ENCODE results near the gene RUNX2. TPM values are rescaled to one million over a fixed set of nuclear protein-coding genes. Genes with fewer than 3 reads are reported as not detected.

The RUNX2 gene
- total and polyA plus RNA-seq, 9 of the 15 experiments (the other 6 are each of a cell fraction or from before 2014, with no cell fraction given), result 0.29 to 1.00 (median 0.43) TPM

- Histone ChIP-seq H3K79me2 (ENCODE audit: control insufficient read depth, insufficient read depth, low read length) (no peaks in the 10 kb centered on the region), H3K27ac (ENCODE audit: extremely low read depth, low read depth, low read length) (no peak overlapping the region), H3K36me3 (ENCODE audit: control insufficient read depth, insufficient read depth, low read length) (no peaks in the 10 kb centered on the region), H4K20me1 (replicated peaks; ENCODE audit: control insufficient read depth, insufficient read depth, low read length) (no peaks in the 10 kb centered on the region), H3K27me3 (ENCODE audit: control insufficient read depth in 2 of 2, insufficient read depth in 2 of 2, low read length in 2 of 2) (no peaks in the 10 kb centered on the region; a peak in 1 of 5 replicates), H2AFZ (ENCODE audit: low read depth, low read length) (no peak overlapping the region), H3K9me1 (ENCODE audit: control insufficient read depth, insufficient read depth, low read length) (no peaks in the 10 kb centered on the region), H3K4me3 (no peak overlapping the region), H3K9ac (ENCODE audit: insufficient read depth in 1 of 2, low read depth in 2 of 2, low read length in 2 of 2) (no peak overlapping the region), H3K4me2 (ENCODE audit: insufficient read depth, low read length) (no peak overlapping the region), H3K4me1 (replicated peaks in 1 of 2; ENCODE audit: control insufficient read depth in 2 of 2, insufficient read depth in 2 of 2, low read length in 2 of 2) (peaks cover 0 to 21% of the 10 kb centered on the region in 2 experiments; a peak in 3 of 5 replicates), H3K9me3 (replicated peaks; ENCODE audit: control insufficient read depth, insufficient read depth, low read depth, low read length) (no peaks in the 10 kb centered on the region)
- no peak for ATAC-seq
- intact Hi-C loops (cut with micrococcal nuclease) (no loop called here), in situ Hi-C loops (cut with MboI) (no loop called here)
- WGBS (ENCODE audit: insufficient coverage, low coverage, missing lambda C conversion rate), result 34% methylated on average over 6 of the region's 6 CpGs
- no TSS peak for BruUV-seq (replicated peaks)
- ChIA-PET CTCF (ENCODE audit: low intra/inter-chr PET ratio) (no interaction called here), POLR2A (no interaction called here)
- no peak for DNase-seq (ENCODE audit: extremely low read depth in 1 of 4, low spot score in 3 of 4)
- no peak for FAIRE-seq
- TF ChIP-seq, protein P1, sequence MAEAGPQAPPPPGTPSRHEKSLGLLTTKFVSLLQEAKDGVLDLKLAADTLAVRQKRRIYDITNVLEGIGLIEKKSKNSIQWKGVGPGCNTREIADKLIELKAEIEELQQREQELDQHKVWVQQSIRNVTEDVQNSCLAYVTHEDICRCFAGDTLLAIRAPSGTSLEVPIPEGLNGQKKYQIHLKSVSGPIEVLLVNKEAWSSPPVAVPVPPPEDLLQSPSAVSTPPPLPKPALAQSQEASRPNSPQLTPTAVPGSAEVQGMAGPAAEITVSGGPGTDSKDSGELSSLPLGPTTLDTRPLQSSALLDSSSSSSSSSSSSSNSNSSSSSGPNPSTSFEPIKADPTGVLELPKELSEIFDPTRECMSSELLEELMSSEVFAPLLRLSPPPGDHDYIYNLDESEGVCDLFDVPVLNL (CRISPR knock-in tag; IDR thresholded peaks at IDR 0.05; ENCODE audit: low read depth), result no peak
- TF ChIP-seq E2F1 (CRISPR knock-in tag; IDR thresholded peaks at IDR 0.05) (no peak), ZNF133 (CRISPR knock-in tag; IDR thresholded peaks at IDR 0.05) (no peak), RBBP5 (IDR thresholded peaks at IDR 0.05; ENCODE audit: borderline replicate concordance, insufficient read depth, low read length, poor library complexity, severe bottlenecking) (no peak)
These were observed 209.4 kb downstream of the RUNX2 start for GRCh38 chr6:45537539-45537938.

Data from K562 (cell line).